RWPE2 (cell line): ENCODE results near the gene TCOF1.
"Not testable (repeated sequence)": the region's sequence is repeated elsewhere in the genome, so short reads cannot be mapped to it uniquely, and the experiment has no call there.

Experiments used
- ATAC-seq: fragments of 200-7000 bp; cut with Tn5 transposase; 3 replicates; pipeline ENCODE4 v1.9.1; 2021; ENCODE audit warnings: low read depth
- DNase-seq: peaks from one replicate; pipeline ENCODE4 v3.0.0-alpha.2; 2020; ENCODE audit warnings: low spot score
- H3K27ac ChIP-seq: fragments of 450-650 bp; 2 replicates; pipeline ENCODE4 v1.5.1; 2017; ENCODE audit warnings: mild to moderate bottlenecking; ENCODE audit not compliant: poor library complexity, severe bottlenecking
- H3K27me3 ChIP-seq: fragments of 250-450 bp; sonication (Bioruptor Pico); 2 replicates; pipeline ENCODE4 v1.5.1; 2021; ENCODE audit warnings: mild to moderate bottlenecking, moderate library complexity; ENCODE audit not compliant: insufficient read depth, poor library complexity, severe bottlenecking
- H3K36me3 ChIP-seq: fragments of 250-450 bp; sonication (Bioruptor Pico); 2 replicates; pipeline ENCODE4 v1.5.1; 2020; ENCODE audit warnings: low read depth, mild to moderate bottlenecking, moderate library complexity
- H3K4me1 ChIP-seq: fragments of 250-450 bp; sonication (Bioruptor Pico); 2 replicates; pipeline ENCODE4 v1.5.1; 2021; ENCODE audit warnings: mild to moderate bottlenecking, moderate library complexity; ENCODE audit not compliant: insufficient read depth, poor library complexity, severe bottlenecking
- H3K4me3 ChIP-seq: fragments of 250-450 bp; sonication (Bioruptor Pico); 2 replicates; pipeline ENCODE4 v1.5.1; 2021; ENCODE audit warnings: mild to moderate bottlenecking, moderate library complexity; ENCODE audit not compliant: severe bottlenecking
- H3K9me3 ChIP-seq: fragments of 250-450 bp; sonication (Bioruptor Pico); 2 replicates; pipeline ENCODE4 v1.5.1; 2021; ENCODE audit warnings: mild to moderate bottlenecking, moderate library complexity; ENCODE audit not compliant: severe bottlenecking
- CTCF ChIP-seq: fragments of 450-650 bp; IDR thresholded peaks from one replicate; pipeline ENCODE4 v1.5.1; 2017; ENCODE audit warnings: mild to moderate bottlenecking, moderate library complexity; ENCODE audit not compliant: poor library complexity, severe bottlenecking

TCOF1 gene

GRCh38 chr5:150412319-150413175 is 55.0 kb downstream of the TCOF1 start, which contains the start of gene CD74:
CD74 (minus strand) TSS chr5:150412910; CDS start chr5:150412749, 161 bp downstream.
- no peak for DNase-seq
- H3K27me3 ChIP-seq = no peaks in the 10 kb centered on the region
- no peaks in the 10 kb centered on the region for H3K9me3 ChIP-seq
- no peaks in the 10 kb centered on the region for H3K36me3 ChIP-seq
- no peak within 1 kb of the TSS for H3K27ac ChIP-seq
- H3K4me1 ChIP-seq = no peaks in the 10 kb centered on the region
- TF ChIP-seq CTCF = no peak
- peak; percentile 56 for ATAC-seq
- peak within 1 kb of the TSS; percentile 3 for H3K4me3 ChIP-seq

- no peak overlapping the region for H3K27ac ChIP-seq
- no peak overlapping the region for H3K4me3 ChIP-seq
- H3K9me3 ChIP-seq = no peaks in the 10 kb centered on the region
- DNase-seq (no peak), ATAC-seq (no peak)
- H3K27me3 ChIP-seq = no peaks in the 10 kb centered on the region
- no peak for TF ChIP-seq CTCF
- no peaks in the 10 kb centered on the region for H3K4me1 ChIP-seq
- H3K36me3 ChIP-seq = no peaks in the 10 kb centered on the region
Observed at GRCh38 chr5:150413176-150413901, 55.8 kb downstream of the TCOF1 start.

- not testable (repeated sequence) for H3K36me3 ChIP-seq, DNase-seq, ATAC-seq, H3K27me3 ChIP-seq, H3K9me3 ChIP-seq, H3K4me1 ChIP-seq, H3K4me3 ChIP-seq, H3K27ac ChIP-seq
Observed at GRCh38 chr5:150413902-150414790, 56.6 kb downstream of the TCOF1 start.

- no peak for TF ChIP-seq CTCF
- H3K27me3 ChIP-seq = no peaks in the 10 kb centered on the region
- no peak overlapping the region for H3K27ac ChIP-seq
- H3K36me3 ChIP-seq = no peaks in the 10 kb centered on the region
- ATAC-seq = no peak
- DNase-seq = no peak
- H3K9me3 ChIP-seq = no peaks in the 10 kb centered on the region
- no peaks in the 10 kb centered on the region for H3K4me1 ChIP-seq
- no peak overlapping the region for H3K4me3 ChIP-seq
Observed at GRCh38 chr5:150419630-150420270, 62.3 kb downstream of the TCOF1 start.

GRCh38 chr5:150422075-150422474 is 64.6 kb downstream of the TCOF1 start:
- Histone ChIP-seq H3K4me3 (no peak overlapping the region), H3K36me3 (no peaks in the 10 kb centered on the region), H3K4me1 (no peaks in the 10 kb centered on the region), H3K27ac (no peak overlapping the region), H3K9me3 (no peaks in the 10 kb centered on the region), H3K27me3 (no peaks in the 10 kb centered on the region)
- TF ChIP-seq CTCF = no peak
- DNase-seq (no peak), ATAC-seq (no peak; the same call in 2 of the 3 replicates)
